GM12878 (cell line): ENCODE data around the gene CCDC112. TPM values are rescaled to one million over a fixed set of nuclear protein-coding genes. Genes with fewer than 3 reads are reported as not detected.

Experiments
- ATAC-seq: fragments of 200-7000 bp; cut with Tn5 transposase; 3 replicates; pipeline ENCODE4 v1.9.1; 2020; ENCODE audit warnings: mild to moderate bottlenecking, moderate library complexity
- BruUV-seq: library from RNA; stranded (reverse); fragments of 400-500 nt; replicated peaks from 2 replicates; lab custom pipeline; 2021; lab: Mats Ljungman, UMichigan
- CTCF ChIA-PET: fragments of 300-600 bp; sonication (Branson Sonifier 250); formaldehyde crosslinking; extraction: SDS; loops from one replicate; lab custom pipeline; 2021; ENCODE audit warnings: inconsistent platforms; lab: Yijun Ruan, JAX
- POLR2A ChIA-PET: fragments of 350-600 bp; formaldehyde crosslinking; extraction: SDS; loops from one replicate; lab custom pipeline; 2021; ENCODE audit warnings: inconsistent platforms; lab: Charles Lee
- RAD21 ChIA-PET: fragments of 300-600 bp; sonication (Branson Sonifier 250); formaldehyde crosslinking; loops from one replicate; lab custom pipeline; 2023; ENCODE audit warnings: antibody characterized with exemption; ENCODE audit not compliant: unreplicated experiment; lab: Charles Lee
- SMC1A ChIA-PET: fragments of 300-600 bp; sonication (Branson Sonifier 250); formaldehyde crosslinking; loops from one replicate; lab custom pipeline; 2023; ENCODE audit not compliant: unreplicated experiment, uncharacterized antibody; lab: Charles Lee
- DNase-seq: peaks from one replicate; pipeline ENCODE4 v3.0.0-alpha.2; 2011; ENCODE audit warnings: low read depth, low spot score
- FAIRE-seq: peaks from 3 replicates; lab custom pipeline; 2011; peaks lifted over from hg19 to GRCh38; lab: Jason Lieb, UNC
- H2AFZ ChIP-seq: 2 replicates; pipeline ENCODE4 v1.6.0; 2011; ENCODE audit warnings: low read depth, low read length, control low read depth; ENCODE audit not compliant: control insufficient read depth
- H3K27ac ChIP-seq: 2 replicates; pipeline ENCODE4 v1.5.1; 2011; ENCODE audit warnings: control low read depth; ENCODE audit not compliant: control insufficient read depth, insufficient read depth
- H3K27me3 ChIP-seq, 2 experiments: replicated peaks in 1 of 2; 2 replicates each; pipeline versions ENCODE4 v1.6.0 to v1.6.1; 2011; ENCODE audit warnings: low read length in 1 of 2; ENCODE audit not compliant: control insufficient read depth in 2 of 2, insufficient read depth in 2 of 2
- H3K36me3 ChIP-seq, 2 experiments: 2 replicates each; pipeline ENCODE4 v1.5.1; 2011; ENCODE audit warnings: low read length in 1 of 2; ENCODE audit not compliant: control insufficient read depth in 2 of 2, insufficient read depth in 2 of 2
- H3K4me1 ChIP-seq: 2 replicates; pipeline ENCODE4 v1.6.1; 2011; ENCODE audit warnings: mild to moderate bottlenecking, low read length, moderate library complexity, mixed read lengths; ENCODE audit not compliant: control insufficient read depth, insufficient read depth
- H3K4me2 ChIP-seq: 2 replicates; pipeline ENCODE4 v1.6.0; 2011; ENCODE audit warnings: control low read depth; ENCODE audit not compliant: control insufficient read depth, insufficient read depth
- H3K4me3 ChIP-seq: fragments of 200-600 bp; sonication (generic); 2 replicates; pipeline ENCODE4 v1.5.1; 2016
- H3K79me2 ChIP-seq: 2 replicates; pipeline ENCODE4 v1.6.0; 2011; ENCODE audit warnings: low read length; ENCODE audit not compliant: control insufficient read depth, insufficient read depth
- H3K9ac ChIP-seq: 2 replicates; pipeline ENCODE4 v1.8.0; 2011; ENCODE audit warnings: low read length, control low read depth, mixed read lengths; ENCODE audit not compliant: control insufficient read depth, insufficient read depth
- H3K9me3 ChIP-seq: replicated peaks from 3 replicates; pipeline ENCODE4 v1.5.1; 2011; ENCODE audit warnings: mild to moderate bottlenecking, low read length; ENCODE audit not compliant: control insufficient read depth, insufficient read depth
- H4K20me1 ChIP-seq: 2 replicates; pipeline ENCODE4 v1.6.0; 2011; ENCODE audit not compliant: control insufficient read depth, insufficient read depth
- CREM ChIP-seq: IDR thresholded peaks from 2 replicates; pipeline ENCODE4 v1.6.1; 2014; ENCODE audit warnings: antibody characterized with exemption, low read depth
- HDGF ChIP-seq: fragments of 450-650 bp; IDR thresholded peaks from 2 replicates; pipeline ENCODE4 v1.6.1; 2016; ENCODE audit warnings: antibody characterized with exemption
- JUNB ChIP-seq: IDR thresholded peaks from 2 replicates; pipeline ENCODE4 v1.6.1; 2016; ENCODE audit warnings: antibody characterized with exemption, mild to moderate bottlenecking
- KAT2A ChIP-seq: conservative IDR thresholded peaks from 2 replicates; pipeline ENCODE4 v1.6.1; 2011; ENCODE audit warnings: low read depth, low read length; ENCODE audit not compliant: control insufficient read depth
- MTA3 ChIP-seq: IDR thresholded peaks from 2 replicates; pipeline ENCODE4 v1.6.1; 2012; ENCODE audit warnings: low read length, inconsistent platforms, borderline replicate concordance
- ZBED1 ChIP-seq: IDR thresholded peaks from 2 replicates; pipeline ENCODE4 v1.6.1; 2016; ENCODE audit warnings: borderline replicate concordance
- ZNF24 ChIP-seq: fragments of 450-650 bp; IDR thresholded peaks from 2 replicates; pipeline ENCODE4 v1.6.1; 2017; ENCODE audit warnings: antibody characterized with exemption, mild to moderate bottlenecking
- ZNF384 ChIP-seq: IDR thresholded peaks from 2 replicates; pipeline ENCODE4 v1.6.1; 2012; ENCODE audit warnings: low read depth, mild to moderate bottlenecking, low read length, improper control_type of control experiment, borderline replicate concordance
- ZNF622 ChIP-seq: fragments of 450-650 bp; IDR thresholded peaks from 2 replicates; pipeline ENCODE4 v1.6.1; 2017; ENCODE audit warnings: mild to moderate bottlenecking, inconsistent platforms
- WGBS: methylation state at CpG from one replicate; pipeline ENCODE4 v1.1.6; 2016; ENCODE audit warnings: low lambda C conversion rate; ENCODE audit not compliant: insufficient replicate concordance, insufficient coverage; ENCODE audit errors: missing lambda C conversion rate; 5-methylcytosine and 5-hydroxymethylcytosine counted together
- in situ Hi-C: fragments of 300-500 bp; cut with MboI; formaldehyde crosslinking; loops from 9 replicates; pipeline ENCODE4 v1.14.3; 2018; ENCODE audit warnings: mixed read lengths
- intact Hi-C: fragments of 100-400 bp; cut with micrococcal nuclease; formaldehyde crosslinking; loops from one replicate; pipeline ENCODE4 v1.14.2; 2022; ENCODE audit not compliant: unreplicated experiment
- polyA plus RNA-seq, 11 experiments: library from polyadenylated mRNA; depleted of rRNA in 4 of 11; unstranded in 6 of 11; stranded (reverse) in 5 of 11; fragments of >200 nt; fragmentation: Nextera tagmentation in 4 of 11; fragmentation: Illumina TruSeq in 1 of 11; extraction: Ambion mirVana in 4 of 11; extraction: Trizol in 1 of 11; gene quantifications; 1 replicate in 1 of 11; 2 replicates in 10 of 11; pipeline versions ENCODE4 v1.2.1 to v1.2.3, GENCODE V29; 2011 to 2016; ENCODE audit warnings: inconsistent platforms in 2 of 11, missing spikeins in 2 of 11, low read depth in 1 of 11
- total RNA-seq, 4 experiments: library from RNA; depleted of rRNA in 3 of 4; stranded (reverse); fragments of >200 nt in 3 of 4; fragmentation: Illumina TruSeq in 1 of 4; extraction: Trizol in 1 of 4; gene quantifications; 2 replicates each; pipeline versions ENCODE4 v1.2.1 to v1.2.3, GENCODE V29; 2013 to 2021
- TF ChIP-seq, protein P1 (sequence below): IDR thresholded peaks from 2 replicates; pipeline ENCODE4 v1.6.1; 2012; ENCODE audit warnings: low read length, inconsistent platforms

CCDC112 gene
- total and polyA plus RNA-seq, 10 of the 15 experiments (the other 5 are each of a cell fraction or from before 2014, with no cell fraction given): 0.12 to 2.0 (median 0.58) TPM

DNA sequence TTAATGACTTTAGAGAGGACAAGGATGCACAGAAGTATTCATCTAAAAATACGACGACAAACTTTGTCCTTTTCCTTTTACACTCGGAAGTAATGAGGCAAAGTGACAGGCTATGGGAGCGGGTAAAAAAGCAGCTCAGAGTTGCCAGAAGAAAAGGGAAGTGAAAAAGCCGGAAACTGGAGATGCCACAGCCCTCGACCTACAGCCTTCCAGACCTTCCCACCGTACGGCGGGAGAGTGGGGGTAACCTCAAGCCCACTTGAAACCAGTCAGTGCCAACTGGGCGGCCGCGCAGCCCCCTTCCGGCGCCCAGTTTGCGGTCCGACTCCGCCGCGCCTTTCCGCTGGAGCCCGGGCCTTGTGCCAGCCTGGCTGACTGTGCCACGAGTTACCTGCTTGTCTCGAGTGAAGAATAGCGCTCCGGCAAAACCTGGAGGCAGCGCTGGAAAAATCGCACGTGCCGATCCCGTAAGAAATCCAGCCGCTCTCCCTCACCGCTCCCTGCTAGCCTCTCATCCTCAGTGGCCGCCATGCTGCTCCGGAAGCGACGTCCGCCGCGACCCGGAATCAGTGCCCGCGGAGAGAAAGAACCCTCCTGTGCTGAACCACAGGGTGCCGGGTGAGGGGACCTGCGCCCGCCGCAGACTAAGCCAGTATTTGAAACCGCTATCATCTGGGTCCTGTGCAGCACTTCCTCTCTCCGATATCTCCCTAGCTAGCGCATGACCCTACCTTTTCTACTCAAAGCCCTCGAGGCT, 34.0 kb downstream of the CCDC112 start, which contains the start of gene PGGT1B (continued):
- TF ChIP-seq ZNF622: no peak
- TF ChIP-seq ZNF384: no peak
- no peak for TF ChIP-seq JUNB
- peak; percentile 92 for TF ChIP-seq CREM
- TF ChIP-seq, protein P1, sequence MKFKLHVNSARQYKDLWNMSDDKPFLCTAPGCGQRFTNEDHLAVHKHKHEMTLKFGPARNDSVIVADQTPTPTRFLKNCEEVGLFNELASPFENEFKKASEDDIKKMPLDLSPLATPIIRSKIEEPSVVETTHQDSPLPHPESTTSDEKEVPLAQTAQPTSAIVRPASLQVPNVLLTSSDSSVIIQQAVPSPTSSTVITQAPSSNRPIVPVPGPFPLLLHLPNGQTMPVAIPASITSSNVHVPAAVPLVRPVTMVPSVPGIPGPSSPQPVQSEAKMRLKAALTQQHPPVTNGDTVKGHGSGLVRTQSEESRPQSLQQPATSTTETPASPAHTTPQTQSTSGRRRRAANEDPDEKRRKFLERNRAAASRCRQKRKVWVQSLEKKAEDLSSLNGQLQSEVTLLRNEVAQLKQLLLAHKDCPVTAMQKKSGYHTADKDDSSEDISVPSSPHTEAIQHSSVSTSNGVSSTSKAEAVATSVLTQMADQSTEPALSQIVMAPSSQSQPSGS: peak; percentile 33; the same call in 1 of the 2 replicates
- no peak for TF ChIP-seq MTA3
- TF ChIP-seq KAT2A: no peak
- TF ChIP-seq ZNF24: no peak
- TF ChIP-seq, all 136 proteins: peak for 54

DNA sequence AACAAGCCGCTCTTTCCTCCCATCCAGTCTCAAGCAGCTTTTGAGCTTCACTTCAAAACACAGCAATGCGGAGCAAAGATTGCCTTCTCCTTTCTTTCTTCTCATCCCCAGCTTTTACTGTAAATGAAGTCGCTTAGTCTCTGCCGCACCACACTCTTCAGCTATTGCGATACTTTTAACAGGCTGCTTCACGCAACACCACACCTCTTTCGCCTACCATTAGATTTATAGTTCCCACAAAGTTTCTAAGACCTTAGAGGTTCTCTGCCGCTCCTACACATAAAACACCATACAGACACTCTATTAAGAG, 34.5 kb downstream of the CCDC112 start:
- Histone ChIP-seq H3K4me1 (no peaks in the 10 kb centered on the region; the same call in 1 of the 2 replicates), H3K9me3 (no peaks in the 10 kb centered on the region; the same call in 2 of the 3 replicates), H3K27ac (peak overlapping the region; percentile 92), H3K27me3 (no peaks in the 10 kb centered on the region), H3K36me3 (no peaks in the 10 kb centered on the region; a peak in 1 of 4 replicates), H3K79me2 (peaks cover 45% of the 10 kb centered on the region), H2AFZ (peak overlapping the region; percentile 98), H3K4me3 (peak overlapping the region; percentile 84), H3K4me2 (peak overlapping the region; percentile 71), H3K9ac (peak overlapping the region; percentile 94), H4K20me1 (no peaks in the 10 kb centered on the region)
- TF ChIP-seq HDGF (no peak), ZBED1 (0 out of 2 replicates have a peak, but pooled peaks have one; percentile 13)
- POLR2A ChIA-PET: interaction anchor here (0.7 to 1.2 kb wide), 4 partner anchors 8 to 581 kb away, joined by 3 to 4 read pairs (median 4); partner anchors contain the start of gene FEM1C
- SMC1A ChIA-PET: interaction anchor here (0.7 to 1.7 kb wide), 12 partner anchors 8 to 373 kb away, joined by 3 to 8 read pairs (median 4); no protein-coding TSS in a partner anchor
- peak; percentile 57 for ATAC-seq
- intact Hi-C loops (no loop called here), in situ Hi-C loops (no loop called here)
- CTCF ChIA-PET: interaction anchor here (0.6 to 2.6 kb wide), 9 partner anchors 8 to 807 kb away, joined by 3 to 12 read pairs (median 4); no protein-coding TSS in a partner anchor
- RAD21 ChIA-PET: interaction anchor here (0.5 to 1.6 kb wide), 8 partner anchors 10 to 956 kb away, joined by 3 to 7 read pairs (median 4); no protein-coding TSS in a partner anchor
- DNase-seq: no peak
- BruUV-seq: no TSS peak
- peak; percentile 27 for FAIRE-seq
- WGBS: 3% methylated on average over 8 of the region's 8 CpGs
